NCI-H187 treated with DMSO at 0.1 percent for 48 hours (cell line): ENCODE results near the gene CRISPLD2.
"Not testable (repeated sequence)": the region's sequence is repeated elsewhere in the genome, so short reads cannot be mapped to it uniquely, and the experiment has no call there.

Experiments used
- DNase-seq: peaks from one replicate; lab custom pipeline; 2025; lab: John Stamatoyannopoulos, UW

The CRISPLD2 gene

DNA sequence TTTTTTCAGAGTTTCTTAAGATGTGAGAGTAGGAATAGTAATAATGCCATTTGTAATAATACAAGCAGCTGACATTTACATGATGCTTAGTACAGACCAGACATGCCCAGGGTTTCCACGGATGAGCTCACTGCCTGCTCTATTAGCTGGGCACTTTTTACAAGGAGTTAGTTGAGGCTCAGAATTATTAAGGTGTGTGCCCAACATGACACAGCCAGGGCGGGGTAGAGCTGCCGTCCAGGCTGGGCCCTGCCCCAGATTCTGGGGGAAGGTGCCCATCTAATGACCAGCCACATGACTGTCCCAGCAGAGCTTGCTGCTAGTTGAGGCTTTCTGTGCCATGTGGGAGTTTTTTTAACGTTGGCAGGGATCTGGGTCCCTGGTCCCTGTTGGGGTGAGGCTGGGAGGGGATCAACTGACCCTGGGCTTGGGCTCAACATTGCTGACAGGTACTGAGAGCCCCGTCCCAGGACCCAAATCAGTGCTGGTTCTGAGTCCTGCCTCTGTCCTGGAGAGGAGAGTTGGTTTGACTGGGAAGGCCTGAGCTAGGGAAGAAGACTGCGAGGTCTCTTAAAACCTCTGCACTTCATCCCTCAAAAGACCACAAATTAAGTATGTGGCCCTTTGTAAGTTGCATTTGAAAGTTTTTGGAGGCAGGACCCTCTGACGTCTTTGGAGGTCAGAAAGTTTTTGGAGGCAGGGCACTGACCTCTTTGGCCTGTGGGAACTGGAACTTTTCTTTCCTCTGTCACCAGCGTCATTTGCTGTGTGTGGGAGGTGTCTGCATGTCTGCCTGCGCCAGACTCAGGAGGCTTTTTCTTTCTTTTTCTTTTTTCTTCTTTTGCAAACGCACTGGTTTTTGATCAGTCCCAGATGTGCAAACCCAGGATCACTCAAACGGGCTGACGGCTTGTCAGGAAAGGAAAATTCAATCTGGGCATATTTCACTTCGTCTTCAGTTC is 2.2 kb downstream of the CRISPLD2 start:
- no peak for DNase-seq

DNA sequence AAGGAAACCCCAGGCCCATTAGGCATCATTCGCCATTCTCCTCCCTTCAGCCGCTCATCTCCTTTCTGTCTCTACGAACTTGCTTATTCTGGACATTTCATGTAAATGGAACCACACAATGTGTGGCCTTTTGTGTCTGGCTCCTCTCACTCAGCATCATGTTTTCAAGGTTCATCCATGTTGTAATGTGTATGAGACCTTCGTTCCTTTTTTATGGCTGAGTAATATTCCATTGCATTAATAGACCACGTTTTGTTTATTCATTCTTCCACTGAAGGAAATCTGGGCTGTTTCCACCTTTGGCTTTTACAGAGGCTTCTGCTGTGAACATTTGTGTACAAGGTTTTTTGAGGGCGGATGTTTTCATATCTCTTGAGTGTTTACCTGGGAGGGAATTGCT is 3.2 kb downstream of the CRISPLD2 start:
- no peak for DNase-seq

DNA sequence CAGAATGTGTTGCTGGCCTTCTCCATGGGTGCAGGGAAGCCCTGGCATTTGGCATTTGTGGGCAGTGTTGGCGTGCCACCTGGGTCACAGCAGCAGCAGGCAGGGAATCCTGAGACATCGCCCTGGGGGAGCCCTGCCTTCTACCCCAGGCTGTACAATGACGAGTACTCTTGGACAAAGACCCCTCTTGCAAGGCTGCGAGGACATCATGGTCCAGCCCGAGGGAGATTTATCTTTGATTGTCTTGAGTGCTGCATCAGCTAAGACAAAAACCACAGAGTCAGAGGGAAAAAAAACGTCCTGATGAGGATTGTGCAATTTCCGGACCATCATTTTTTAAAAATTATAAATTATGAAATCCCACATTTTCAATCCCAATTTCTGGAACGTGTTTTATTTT is 3.7 kb downstream of the CRISPLD2 start:
- no peak for DNase-seq

DNA sequence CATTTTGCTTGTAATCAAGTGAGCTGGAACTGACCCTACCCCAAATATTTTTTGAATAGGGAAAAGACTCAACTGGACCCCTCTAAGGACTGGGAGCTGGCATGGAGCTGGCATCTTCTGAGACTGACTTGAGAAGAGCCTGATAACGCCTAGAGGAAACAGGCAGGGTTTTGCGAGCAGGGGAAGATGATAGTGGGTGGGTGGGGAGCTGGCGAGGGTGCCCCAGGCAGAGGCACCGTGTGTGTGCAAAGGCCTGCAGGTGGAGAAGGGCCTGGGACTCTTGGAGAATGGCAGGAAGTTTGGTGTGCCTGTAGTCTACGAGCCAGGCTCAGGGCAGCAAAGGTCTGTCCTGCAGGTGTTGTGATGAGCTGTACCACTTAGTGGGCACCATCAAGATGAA is 4.1 kb downstream of the CRISPLD2 start:
- no peak for DNase-seq

DNA sequence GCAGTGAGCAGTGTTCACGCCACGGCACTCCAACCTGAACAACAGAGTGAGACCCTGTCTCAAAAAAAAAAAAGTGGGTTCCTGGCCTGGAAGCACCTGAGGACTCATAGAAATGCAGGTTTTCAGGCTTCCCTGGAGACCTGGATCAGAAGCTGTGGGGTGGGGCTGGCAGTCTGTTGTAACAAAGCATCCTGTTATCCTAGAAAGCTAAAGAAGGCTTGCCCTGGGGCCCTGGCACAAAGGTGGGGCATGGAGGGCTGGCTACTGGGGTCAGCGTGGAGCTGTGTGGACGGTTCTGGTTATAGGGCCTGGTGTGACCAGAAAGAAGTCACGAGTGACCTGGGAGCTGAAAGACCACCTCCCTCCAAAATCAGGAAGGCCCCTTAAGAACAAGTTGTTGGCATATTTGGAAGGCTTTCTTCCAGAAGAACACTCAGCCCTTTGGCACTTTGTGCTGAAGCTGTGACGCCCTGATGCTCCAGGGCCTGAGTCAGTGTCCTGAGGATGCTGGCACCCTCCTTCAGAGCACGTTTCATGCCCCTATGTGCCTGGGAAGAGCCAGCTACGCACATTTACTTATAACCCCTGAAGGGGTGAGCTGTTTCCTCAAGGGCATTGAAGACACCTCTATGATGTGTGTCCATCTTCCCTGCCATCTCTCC is 6.2 kb downstream of the CRISPLD2 start:
- no peak for DNase-seq

DNA sequence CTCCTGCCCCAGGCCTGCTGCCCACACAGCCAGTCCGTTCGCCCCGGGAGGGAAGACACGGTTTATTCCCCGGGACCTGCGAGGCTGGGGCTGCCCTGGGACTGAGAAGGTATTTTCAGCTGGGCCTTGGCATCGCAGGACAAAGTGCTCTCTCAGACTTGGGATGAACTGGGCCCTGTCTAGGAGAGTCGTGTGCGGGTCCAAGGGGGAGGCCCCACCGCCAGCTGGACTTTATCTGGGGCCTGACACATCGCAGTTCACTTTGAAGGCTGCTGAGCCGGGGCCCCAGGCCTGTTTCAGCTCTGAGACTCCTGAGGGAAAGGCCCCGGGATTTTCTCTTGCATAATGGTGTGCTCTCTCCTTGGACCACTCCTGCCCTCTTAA is 6.8 kb downstream of the CRISPLD2 start:
- DNase-seq: no peak

DNA sequence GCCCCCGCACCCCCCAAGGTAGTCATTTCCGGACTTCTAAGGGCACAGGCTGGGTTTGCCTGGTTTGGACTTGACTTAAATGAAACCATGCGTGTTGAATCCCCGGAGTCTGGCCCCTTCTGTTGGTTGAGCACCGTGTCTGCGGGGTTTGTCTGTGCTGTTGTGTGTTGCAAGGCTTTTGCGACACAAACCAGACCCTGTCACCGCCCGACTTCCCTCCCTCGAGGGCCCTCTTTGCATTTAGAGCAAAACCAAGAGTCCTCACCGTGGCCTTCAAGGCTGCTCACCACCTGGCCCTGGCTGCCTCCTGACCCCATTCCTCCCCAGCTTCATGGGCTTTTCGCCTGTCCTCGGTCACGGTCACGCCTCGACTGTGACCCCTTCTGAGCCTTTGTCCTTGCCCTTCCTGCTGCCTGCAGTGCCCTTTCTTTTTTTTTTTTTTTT is 7.4 kb downstream of the CRISPLD2 start:
- no peak for DNase-seq

DNA sequence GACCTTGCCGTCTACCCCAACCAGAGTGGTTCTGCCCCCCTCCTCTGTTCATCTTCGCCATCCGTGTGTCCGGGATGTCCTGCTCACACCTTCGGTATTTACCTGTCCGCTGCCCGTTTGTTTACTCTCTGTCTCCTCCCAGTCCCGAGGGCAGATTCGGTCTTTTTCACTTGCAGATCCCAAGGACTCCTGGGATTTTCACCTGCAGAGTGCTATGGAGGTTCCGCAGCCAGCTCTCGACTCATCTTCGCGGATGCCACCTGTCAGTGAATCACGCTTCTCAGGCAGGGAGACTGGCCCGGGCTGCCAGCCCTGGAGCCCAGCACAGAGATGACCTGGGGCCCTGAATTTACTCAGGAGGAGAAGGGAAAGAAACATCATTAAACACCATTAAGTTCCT is 8.1 kb downstream of the CRISPLD2 start:
- no peak for DNase-seq

DNA sequence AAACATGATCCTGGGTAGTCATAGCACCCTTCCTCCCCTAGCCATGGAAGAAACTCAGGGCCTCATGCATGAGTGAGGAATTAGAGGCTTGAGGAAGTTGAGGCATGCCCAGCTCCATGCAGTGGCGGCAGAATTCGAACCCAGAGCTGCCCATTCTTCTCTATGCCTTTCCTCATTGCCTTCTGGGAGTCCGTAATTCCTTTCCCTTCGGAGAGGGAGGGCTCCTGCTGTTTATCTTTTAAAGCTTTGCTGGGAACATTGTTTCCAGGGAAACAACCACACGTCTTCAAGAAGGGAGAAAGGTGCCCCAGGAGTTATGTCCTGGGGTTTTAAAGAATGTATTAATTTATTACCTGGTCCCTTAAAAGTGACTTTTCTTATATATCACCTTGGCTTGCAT is 8.5 kb downstream of the CRISPLD2 start:
- no peak for DNase-seq

DNA sequence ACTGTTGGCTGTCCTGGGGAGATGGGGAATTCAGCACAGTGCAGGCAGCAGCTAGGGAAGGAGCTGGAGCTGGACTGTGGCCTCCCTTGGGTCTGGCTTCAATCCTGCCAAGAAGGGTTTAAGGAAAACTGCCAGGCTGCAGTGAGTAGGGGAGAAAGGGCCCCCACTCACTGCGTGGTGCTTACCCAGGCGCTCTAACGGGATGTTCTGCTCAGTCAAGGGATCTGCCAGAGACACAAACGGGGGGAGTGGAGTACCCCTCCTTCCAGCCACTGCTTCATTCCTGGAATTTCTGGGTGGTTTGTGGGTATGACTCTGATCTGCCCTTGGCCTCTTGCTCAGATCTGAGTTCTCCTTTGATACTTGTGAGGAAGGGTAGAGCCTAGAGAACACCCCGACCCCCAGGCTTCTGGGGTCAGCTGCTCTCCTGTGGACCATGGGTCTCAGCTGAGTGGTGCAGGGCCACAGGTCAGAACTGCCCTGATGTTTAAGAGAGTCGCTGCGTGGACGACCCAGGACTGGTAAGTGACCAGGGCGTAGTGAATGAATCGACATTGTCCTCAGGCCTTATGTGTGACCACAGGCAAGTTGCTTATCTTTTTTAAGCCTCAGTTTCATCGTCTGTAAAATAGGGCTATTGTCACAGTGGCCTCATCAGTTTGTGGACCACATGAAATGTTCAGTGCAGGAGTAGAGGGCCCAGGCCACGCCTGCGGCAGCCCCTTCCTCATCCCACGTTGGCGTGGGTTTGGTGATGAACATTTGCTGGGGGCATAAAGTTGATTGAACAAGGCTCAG is 9.6 kb downstream of the CRISPLD2 start:
- DNase-seq: no peak

DNA sequence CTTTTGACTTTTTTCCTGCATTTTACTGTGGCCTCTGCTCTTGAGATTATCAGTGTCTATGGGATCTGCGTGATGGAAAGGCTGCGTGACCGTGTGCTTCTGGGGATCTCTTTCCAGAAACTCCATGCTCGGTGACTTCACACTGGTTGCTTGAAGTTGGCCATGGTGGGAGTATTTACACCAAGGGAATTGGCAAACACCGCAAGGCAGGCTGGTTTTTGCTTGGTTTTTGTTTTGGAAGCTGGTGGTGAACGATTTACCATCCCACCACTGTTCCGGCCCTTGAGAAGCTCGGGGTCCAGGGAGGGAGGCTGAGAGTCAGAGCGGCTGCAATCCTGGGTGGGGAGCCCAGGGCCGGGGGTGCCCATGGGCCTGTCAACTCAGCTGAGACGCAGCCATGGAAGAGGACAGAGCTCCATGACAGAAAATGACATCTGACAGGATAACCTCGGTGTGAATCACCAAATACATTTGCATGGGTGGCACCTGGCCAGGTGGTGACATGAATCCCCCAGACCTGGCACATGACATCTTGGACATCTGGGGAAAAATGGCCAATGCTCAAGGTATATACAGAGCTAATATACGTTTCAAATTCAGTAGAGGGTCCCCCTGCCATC is 11.1 kb downstream of the CRISPLD2 start:
- DNase-seq: no peak

DNA sequence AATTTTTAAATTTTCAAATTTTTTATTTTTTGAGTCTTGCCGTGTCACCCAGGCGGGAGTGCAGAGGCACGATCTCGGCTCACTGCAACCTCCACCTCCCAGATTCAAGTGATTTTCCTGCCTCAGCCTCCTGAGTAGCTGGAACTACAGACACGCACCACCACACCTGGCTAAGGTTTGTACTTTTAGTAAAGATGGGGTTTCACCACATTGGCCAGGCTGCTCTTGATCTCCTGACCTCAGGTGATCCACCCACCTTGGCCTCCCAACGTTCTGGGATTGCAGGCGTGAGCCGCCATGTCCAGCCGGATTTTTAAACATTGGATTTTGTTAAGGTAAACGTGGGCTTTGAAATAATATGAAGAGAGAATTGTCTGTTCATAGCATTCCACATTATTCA is 11.9 kb downstream of the CRISPLD2 start:
- not testable (repeated sequence) for DNase-seq

DNA sequence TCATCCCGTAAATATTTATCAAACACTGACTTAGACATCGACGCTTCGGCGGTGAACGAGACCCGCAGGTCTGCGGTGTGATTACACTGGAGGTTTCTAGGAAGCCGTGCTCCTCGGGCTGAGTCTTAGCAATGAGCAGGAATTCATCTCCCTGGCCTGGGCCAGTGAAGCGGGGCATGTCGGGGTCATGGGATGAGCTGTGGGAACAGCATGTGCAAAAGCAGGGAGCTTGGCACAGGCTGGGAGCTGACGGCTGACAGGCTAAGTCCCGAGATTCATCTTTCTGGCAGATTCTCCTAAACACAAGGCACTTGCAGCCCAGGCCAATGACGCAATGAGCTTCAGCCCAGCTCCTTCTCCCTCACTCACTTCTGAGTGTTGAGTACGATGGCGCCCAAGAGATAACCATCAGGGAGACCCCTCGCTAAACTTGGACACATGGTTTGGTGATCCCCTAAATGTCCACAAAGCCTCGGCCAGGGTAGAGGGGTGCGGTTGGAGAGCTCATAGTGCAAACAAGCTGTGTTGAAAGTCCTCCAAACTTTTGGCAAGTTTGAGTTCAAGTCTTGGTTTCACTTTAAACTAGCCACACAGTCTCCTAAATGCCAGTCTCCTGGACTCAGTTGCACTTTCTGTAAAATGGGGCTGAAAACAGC is 12.8 kb downstream of the CRISPLD2 start:
- DNase-seq: no peak

DNA sequence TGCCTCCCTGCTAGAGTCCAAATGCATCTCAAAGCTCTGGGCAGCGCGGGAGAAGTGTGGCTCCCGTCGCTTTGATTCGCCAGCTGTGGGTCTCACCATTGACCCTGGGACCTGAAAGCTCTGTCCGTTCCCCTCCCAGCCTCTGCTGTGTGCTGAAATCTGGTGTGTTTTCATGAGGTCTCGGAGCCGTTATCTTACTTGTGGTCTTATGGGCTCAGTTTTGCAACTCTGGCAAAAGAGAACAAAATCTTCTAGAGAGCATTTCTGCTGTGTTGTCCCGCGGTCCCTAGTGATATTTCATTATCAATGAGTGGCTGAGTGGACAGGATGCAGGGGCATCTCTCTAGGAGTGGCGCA is 13.3 kb downstream of the CRISPLD2 start:
- no peak for DNase-seq

DNA sequence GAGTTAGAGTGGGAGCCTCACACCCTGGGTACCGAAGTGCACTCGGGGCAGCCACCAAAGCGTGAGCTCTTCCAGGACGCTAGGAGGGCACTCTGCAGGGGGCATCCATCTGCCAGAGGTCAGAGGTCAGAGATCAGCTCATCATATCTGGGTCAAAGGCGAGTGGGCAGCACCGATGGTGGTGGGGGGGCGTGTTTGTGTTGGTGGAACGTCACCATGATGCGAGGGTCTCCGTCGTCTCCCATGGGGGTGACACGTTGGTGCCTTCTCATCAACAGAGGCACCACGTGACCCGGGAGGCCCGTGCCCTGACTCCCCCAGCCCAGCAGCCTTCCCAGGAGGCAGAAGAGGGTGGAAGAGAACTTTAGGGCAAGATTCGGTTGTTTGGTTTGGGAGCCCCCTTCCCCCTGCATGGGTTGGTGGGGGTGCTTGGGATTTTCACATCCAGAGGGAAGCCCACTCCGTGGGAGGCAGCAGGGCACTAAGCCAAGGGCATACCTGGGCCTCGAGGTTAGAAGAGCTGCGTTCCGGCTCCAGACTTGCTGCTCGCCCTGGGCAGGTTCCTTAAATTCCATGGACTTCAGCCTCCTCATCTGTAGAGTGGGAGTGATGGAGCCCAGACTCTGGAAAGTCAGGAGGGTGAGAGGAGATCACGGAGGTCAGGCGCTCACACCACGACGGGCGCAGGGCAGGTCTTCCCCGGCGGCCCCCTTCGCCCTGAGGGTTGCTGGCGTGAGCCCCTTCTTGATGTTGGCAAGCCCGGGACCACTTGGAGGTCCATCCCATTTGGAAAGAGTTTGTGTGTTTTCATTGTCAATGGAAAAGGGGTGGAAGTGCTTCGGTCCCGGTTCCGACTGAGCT is 14.0 kb downstream of the CRISPLD2 start:
- no peak for DNase-seq

DNA sequence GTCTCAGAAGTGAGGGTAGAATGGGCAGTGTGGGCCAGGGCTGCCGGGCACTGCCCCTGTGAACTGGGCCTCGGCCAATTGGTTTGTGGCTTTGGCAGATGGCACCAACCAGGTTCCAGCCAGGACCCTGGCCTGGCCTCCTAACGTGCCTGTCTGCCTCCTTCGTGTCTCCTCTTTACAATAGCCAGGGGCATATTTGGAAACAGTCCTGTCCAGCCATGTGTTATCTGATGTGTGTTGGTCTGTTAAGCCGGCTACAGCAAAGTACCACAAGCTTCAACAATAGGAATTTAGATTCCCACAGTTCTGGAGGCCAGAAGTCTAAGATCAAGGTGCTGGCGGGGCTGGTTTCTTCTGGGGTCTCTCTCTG is 14.6 kb downstream of the CRISPLD2 start:
- no peak for DNase-seq

DNA sequence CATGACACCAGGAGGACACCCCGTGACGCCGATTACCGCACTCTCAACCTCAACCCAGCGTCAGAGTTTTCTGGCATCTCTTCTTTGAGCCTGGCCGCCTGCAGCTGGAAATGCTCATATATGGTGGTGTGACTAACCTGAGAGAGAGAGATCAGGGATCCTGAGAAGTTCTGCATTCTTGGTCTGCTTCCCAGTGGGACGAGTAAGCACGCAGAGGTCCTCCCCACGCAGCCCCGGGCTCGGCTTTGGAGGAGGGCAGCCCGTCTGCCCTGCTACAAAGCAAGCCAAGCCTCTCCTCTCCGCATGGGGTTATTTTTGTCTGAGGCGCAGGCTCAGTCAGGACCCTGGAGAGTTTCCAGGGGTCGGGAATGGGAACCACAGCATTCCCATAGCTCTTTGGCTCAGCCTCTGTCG is 16.5 kb downstream of the CRISPLD2 start:
- no peak for DNase-seq

DNA sequence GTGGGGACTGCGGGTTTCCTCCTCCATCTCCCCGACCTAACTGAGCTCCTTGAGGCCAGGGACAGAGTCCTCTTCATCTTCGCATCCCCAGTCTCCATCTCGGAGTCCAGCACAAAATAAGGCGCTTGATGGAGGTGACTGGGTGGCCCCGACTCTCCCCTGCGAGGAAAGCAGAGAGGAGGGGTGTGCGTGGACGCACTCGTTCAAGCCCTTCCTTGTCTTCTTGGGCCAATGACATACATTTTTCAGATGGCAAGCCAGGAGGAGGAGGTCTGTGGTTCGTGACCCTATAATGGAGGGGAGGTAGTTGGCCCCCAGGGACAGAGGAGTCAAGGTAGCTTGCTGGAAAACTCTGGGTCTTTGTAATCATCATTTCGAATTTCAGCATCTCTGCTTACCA is 17.2 kb downstream of the CRISPLD2 start:
- DNase-seq: no peak

DNA sequence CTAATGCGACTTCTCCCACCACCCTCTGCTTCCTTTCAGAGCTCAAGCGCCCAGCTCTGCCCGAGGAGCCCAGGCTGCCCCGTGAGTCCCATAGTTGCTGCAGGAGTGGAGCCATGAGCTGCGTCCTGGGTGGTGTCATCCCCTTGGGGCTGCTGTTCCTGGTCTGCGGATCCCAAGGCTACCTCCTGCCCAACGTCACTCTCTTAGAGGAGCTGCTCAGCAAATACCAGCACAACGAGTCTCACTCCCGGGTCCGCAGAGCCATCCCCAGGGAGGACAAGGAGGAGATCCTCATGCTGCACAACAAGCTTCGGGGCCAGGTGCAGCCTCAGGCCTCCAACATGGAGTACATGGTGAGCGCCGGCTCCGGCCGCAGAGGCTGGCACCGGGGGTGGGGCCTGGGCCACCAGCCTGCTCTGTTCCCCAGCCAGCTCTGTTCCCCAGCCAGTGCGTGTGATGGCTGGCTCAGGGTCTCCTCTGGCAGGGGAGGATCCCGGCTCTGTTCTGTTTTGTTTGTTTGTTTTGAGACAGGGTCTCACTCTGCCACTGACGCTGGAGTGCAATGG is 18.7 kb downstream of the CRISPLD2 start:
- DNase-seq: no peak

DNA sequence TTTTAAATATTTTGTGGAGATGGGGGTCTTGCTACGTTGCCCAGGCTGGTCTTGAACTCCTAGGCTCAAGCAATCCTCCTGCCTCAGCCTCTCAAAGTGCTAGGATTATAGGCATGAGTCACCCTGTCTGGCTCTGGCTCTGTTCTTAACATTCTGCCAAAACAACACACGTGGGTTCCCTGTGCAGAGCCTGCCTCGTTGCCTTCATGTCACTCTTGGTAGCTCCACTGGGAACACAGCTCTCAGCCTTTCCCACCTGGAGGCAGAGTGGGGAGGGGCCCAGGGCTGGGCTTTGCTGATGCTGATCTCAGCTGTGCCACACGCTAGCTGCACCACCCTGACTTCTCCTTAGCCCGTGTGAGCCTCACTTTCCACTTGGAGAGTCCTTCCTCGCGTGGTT is 19.3 kb downstream of the CRISPLD2 start:
- no peak for DNase-seq
